ENCODE data around the gene MARCHF10. TPM values are rescaled to one million over a fixed set of nuclear protein-coding genes. Genes with fewer than 3 reads are reported as not detected.

The MARCHF10 gene
- total RNA-seq, 2 experiments from 2014 or later, result not detected

DNA sequence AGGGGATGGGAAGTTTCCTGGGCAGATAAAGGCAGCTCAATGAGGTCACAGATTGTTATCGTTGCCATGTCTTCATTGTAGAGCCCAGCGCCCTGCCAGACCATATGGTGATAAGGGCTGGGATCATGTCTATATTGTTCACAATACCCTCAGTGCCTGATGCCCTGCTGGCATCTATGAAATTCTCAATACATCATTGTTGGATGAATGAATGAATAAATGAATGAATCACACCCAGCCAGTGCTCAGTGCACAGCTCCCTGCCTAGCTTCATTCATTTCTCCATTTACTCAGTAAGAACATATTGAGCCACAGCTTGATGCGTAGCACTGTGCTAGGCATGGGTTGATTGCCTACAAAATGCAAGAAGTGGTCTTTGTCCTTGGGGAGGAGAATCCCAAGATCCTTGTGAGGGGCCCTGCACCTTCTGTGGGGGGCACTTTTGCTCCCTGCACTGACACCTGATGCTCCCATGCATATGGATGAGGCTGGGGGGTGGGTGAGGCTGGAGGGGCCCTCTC is 150.9 kb downstream of the MARCHF10 start:
- H3K4me3 Mint-ChIP-seq, result no peak overlapping the region
- ATAC-seq (no peak), DNase-seq (no peak)
- peaks cover 2% of the 10 kb centered on the region for H3K36me3 Mint-ChIP-seq (ENCODE audit: low read depth)
- ChIA-PET CTCF (interaction anchor here (0.6 kb wide), 1 partner anchor 236 kb away, joined by 3 read pairs; no protein-coding TSS in a partner anchor), POLR2A (no interaction called here)
- H3K9me3 Mint-ChIP-seq (ENCODE audit: low read depth), result peaks cover 8% of the 10 kb centered on the region
- intact Hi-C loops (cut with DNase I, micrococcal nuclease), result loop anchor here in 1 of 2 experiments (10.0 kb wide), 1 partner anchor 92 kb away; no protein-coding TSS in a partner anchor
- H3K27me3 Mint-ChIP-seq, result peaks cover 14% of the 10 kb centered on the region
- no peak overlapping the region for H3K27ac Mint-ChIP-seq
- peaks cover 17% of the 10 kb centered on the region for H3K4me1 Mint-ChIP-seq

DNA sequence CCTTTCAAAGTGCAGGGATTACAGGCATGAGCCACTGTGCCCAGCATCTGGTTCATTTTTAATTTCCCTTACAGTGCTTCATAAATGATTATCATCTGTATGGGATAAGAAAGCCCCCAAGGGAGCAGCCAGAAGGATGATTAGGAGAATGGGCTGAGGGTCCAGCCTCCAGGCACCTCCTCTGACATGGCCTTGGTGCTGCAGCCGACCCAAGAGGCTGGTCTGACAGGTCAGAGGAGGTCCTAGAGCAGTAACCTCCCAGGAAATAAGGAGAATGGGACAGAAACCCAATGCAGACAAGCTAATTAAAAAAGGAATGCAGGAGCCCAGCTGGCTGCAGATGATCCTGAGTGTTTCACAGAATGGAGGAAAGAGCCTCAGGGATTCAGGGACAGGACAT is 151.7 kb downstream of the MARCHF10 start:
- H3K36me3 Mint-ChIP-seq (ENCODE audit: low read depth), result peaks cover 2% of the 10 kb centered on the region
- peaks cover 8% of the 10 kb centered on the region for H3K9me3 Mint-ChIP-seq (ENCODE audit: low read depth)
- H3K4me1 Mint-ChIP-seq, result peaks cover 23% of the 10 kb centered on the region
- no peak overlapping the region for H3K27ac Mint-ChIP-seq
- H3K4me3 Mint-ChIP-seq, result no peak overlapping the region
- DNase-seq, result no peak
- no peak for ATAC-seq
- intact Hi-C loops (cut with DNase I, micrococcal nuclease), result loop anchor here in 1 of 2 experiments (10.0 kb wide), 1 partner anchor 92 kb away; no protein-coding TSS in a partner anchor
- ChIA-PET CTCF (no interaction called here), POLR2A (interaction anchor here (0.6 kb wide), 1 partner anchor 30 kb away, joined by 3 read pairs; no protein-coding TSS in a partner anchor)
- peaks cover 17% of the 10 kb centered on the region for H3K27me3 Mint-ChIP-seq

DNA sequence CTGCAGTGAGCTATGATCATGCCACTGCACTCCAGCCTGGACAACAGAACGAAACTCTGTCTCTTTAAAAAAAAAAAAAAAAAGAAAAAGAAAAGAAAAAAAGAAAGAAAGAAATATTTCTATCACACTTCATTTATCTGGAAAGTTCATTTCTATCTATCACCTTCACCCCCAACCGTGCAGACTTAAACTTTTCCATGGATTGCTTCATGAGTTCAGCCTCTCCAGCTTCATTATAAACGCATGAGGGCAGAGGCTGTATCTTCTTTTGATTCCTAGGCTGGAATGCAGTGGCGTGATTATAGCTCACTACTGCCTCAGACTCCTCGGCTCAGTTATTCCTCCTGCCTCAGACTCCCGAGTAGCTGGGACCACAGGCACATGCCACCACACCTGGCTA is 152.5 kb downstream of the MARCHF10 start:
- ChIA-PET CTCF (interaction anchor here (1.0 kb wide), 1 partner anchor 16 kb away, joined by 3 read pairs; no protein-coding TSS in a partner anchor), POLR2A (interaction anchor here (0.6 kb wide), 1 partner anchor 13 kb away, joined by 3 read pairs; no protein-coding TSS in a partner anchor)
- no peak for ATAC-seq
- no peak for DNase-seq
- no peaks in the 10 kb centered on the region for H3K36me3 Mint-ChIP-seq (ENCODE audit: low read depth)
- peaks cover 23% of the 10 kb centered on the region for H3K4me1 Mint-ChIP-seq
- peaks cover 19% of the 10 kb centered on the region for H3K27me3 Mint-ChIP-seq
- no peak overlapping the region for H3K27ac Mint-ChIP-seq
- intact Hi-C loops (cut with DNase I, micrococcal nuclease), result loop anchor here in 1 of 2 experiments (10.0 kb wide), 1 partner anchor 91 kb away; no protein-coding TSS in a partner anchor
- H3K4me3 Mint-ChIP-seq, result no peak overlapping the region
- peaks cover 4% of the 10 kb centered on the region for H3K9me3 Mint-ChIP-seq (ENCODE audit: low read depth)

DNA sequence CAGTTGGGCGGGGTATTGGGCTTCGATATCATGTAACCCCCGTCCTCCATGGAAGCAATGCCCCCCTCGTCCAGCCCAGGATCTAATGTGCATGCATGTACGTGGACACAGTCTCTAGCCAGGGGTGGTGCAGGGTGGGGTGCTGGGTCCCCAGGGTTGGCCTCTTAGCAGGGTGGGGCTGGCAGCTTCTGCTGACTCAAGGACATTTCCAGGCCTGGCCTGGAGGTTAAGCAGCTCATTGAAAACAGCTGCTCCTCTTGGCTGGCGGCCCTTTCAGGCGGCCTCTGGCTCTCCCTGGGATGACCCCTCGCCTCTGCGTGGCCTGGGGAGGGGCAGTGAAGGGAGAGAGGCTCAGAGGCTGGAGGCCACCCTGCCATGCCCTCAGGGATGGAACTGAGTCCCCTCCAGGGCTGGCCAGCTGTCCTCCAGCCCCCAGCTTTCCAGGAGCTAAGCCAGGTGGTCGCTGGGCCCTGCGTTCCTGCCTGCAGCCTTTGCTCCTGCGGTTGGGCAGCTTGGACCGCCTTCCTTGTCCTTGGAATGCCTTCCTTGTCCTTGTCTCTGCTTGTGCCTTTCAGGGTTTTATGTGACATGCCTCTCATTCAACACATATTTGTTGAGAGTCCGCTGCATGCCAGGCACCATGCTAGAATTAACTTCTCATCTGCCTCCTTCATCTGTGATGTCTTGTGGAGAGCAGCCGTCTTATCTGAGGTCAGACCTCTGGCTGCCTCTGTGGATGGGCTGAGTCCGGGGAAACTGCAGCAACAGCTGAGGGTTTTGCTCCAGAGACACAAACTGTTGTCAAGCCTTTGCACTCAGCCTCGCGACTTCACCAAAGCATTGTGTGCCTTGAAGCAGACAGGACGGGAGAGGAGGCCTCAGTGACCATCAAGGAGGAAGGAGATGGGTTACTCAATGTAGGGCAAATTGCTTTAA is 154.0 kb downstream of the MARCHF10 start:
- Mint-ChIP-seq H3K9me3 (ENCODE audit: low read depth) (no peaks in the 10 kb centered on the region), H3K36me3 (ENCODE audit: low read depth) (no peaks in the 10 kb centered on the region), H3K27ac (no peak overlapping the region), H3K4me3 (peak overlapping the region; percentile 65), H3K4me1 (peaks cover 23% of the 10 kb centered on the region), H3K27me3 (peaks cover 19% of the 10 kb centered on the region)
- intact Hi-C loops (cut with DNase I, micrococcal nuclease), result loop anchor here (1.0 to 10.0 kb wide), 14 partner anchors 11 to 969 kb away; partner anchors contain the start of genes MAP3K3 (in 1 of the 2), METTL2A (in 1 of the 2) and TLK2 (in 1 of the 2)
- POLR2A ChIA-PET, result interaction anchor here (0.5 to 1.0 kb wide), 4 partner anchors 18 to 1979 kb away, joined by 3 to 4 read pairs (median 4); no protein-coding TSS in a partner anchor
- DNase-seq, result peak; percentile 37
- no peak for ATAC-seq
- CTCF ChIA-PET, result interaction anchor here (0.7 to 1.4 kb wide), 4 partner anchors 11 to 71 kb away, joined by 4 to 5 read pairs (median 4); no protein-coding TSS in a partner anchor

DNA sequence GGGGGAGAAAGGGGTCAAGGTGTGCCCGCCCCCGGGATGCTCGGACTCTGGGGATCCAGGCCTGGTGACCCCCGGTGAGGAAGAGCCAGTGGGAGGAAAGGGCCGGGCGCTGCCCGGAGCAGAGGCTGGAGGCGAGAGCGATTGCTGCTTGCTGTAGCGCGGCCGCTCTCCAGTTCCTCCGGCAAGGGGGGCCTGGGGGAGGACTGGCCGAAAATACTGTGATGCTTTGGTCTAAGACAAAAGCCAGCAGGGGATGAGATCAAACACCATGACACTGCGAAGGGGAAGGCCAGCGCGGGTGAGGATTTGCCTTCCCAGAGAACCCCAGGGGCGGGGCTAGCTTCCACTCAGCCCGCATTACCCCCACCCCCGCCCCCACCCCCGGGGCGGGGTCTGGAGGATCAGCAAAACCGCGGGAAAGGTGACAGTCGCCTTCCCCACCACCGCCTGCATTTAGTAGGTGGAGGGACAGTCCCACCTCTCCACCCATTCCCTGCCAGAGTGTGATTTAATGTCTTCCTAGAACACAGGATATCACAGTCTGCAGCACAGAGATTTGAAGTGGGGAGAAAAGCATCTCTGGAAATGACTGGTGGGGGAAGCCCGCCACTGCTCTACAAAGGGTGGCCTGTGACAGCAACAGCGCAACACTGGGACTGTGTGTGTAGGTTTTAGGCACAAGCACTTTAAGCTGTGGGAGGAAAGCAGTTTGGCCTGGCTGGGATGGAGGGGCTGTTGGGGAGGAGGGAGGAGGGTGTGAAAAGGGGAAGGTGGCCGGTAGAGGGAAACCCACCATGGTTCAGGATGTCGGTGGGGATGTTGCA is 154.9 kb downstream of the MARCHF10 start:
- H3K9me3 Mint-ChIP-seq (ENCODE audit: low read depth), result no peaks in the 10 kb centered on the region
- H3K4me1 Mint-ChIP-seq, result peaks cover 23% of the 10 kb centered on the region
- intact Hi-C loops (cut with DNase I, micrococcal nuclease), result loop anchor here (1.0 to 10.0 kb wide), 14 partner anchors 10 to 970 kb away; partner anchors contain the start of genes MAP3K3 (in 1 of the 2), METTL2A (in 1 of the 2) and TLK2 (in 1 of the 2)
- H3K4me3 Mint-ChIP-seq, result peak overlapping the region; percentile 65
- H3K27me3 Mint-ChIP-seq, result peaks cover 19% of the 10 kb centered on the region
- peak overlapping the region; percentile 65 for H3K27ac Mint-ChIP-seq
- ChIA-PET POLR2A (interaction anchor here (0.5 to 1.0 kb wide), 4 partner anchors 19 to 1980 kb away, joined by 3 to 4 read pairs (median 4); no protein-coding TSS in a partner anchor), CTCF (interaction anchor here (0.7 to 1.4 kb wide), 4 partner anchors 10 to 71 kb away, joined by 4 to 5 read pairs (median 4); no protein-coding TSS in a partner anchor)
- DNase-seq (peak; percentile 97), ATAC-seq (peak; percentile 95)
- no peaks in the 10 kb centered on the region for H3K36me3 Mint-ChIP-seq (ENCODE audit: low read depth)

DNA sequence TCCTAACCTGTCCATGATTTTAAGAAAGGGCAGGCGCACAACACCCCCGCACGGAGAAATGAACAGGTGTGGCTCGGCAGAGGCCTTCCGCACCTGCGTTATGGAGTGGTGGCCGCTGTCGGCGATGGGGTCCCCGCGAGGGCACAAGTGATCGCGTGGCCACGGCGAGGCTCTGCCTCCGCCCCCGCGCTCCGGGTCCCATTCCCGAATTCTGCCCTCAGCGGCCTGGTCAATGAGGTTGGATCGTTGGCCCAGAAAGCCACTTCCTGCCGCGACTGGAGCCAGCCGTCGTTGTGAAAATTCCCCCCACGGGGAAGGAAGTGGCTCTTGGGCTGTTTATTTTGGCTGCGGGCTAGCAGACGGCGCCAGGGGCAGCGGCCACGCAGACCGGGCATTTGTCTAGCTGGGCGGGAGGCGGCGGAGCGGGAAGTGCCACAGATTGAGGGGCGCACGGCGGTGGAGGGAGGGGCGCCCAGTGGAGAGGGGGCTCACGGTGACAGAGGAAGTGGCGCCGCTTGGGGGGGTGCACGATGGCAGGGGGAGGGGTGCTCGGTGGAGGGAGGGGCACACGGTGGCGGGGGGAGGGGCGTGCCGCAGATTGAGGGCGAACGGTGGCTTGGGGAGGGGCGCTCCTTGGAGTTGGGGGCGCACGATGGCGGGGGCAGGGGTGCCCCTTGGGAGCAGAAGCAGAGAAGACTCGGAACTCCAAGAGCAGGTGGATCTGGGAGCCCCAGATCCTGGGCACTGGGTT is 155.7 kb downstream of the MARCHF10 start:
- intact Hi-C loops (cut with DNase I, micrococcal nuclease), result loop anchor here (1.0 to 10.0 kb wide), 14 partner anchors 9 to 970 kb away; partner anchors contain the start of genes MAP3K3 (in 1 of the 2), METTL2A (in 1 of the 2) and TLK2 (in 1 of the 2)
- POLR2A ChIA-PET, result no interaction called here
- Mint-ChIP-seq H3K4me3 (peak overlapping the region; percentile 65), H3K4me1 (peaks cover 23% of the 10 kb centered on the region), H3K27ac (peak overlapping the region; percentile 65), H3K36me3 (ENCODE audit: low read depth) (no peaks in the 10 kb centered on the region), H3K9me3 (ENCODE audit: low read depth) (no peaks in the 10 kb centered on the region), H3K27me3 (peaks cover 22% of the 10 kb centered on the region)
- DNase-seq, result peak; percentile 49
- no peak for ATAC-seq
- CTCF ChIA-PET, result no interaction called here

Other genes starting within 250 kb of the MARCHF10 start
- gene MRC2, start 180.6 kb downstream of the MARCHF10 start, total RNA-seq, result 10 to 100 TPM; 10.5 to 11.3 TPM
- 1 to 10 TPM; 5.0 to 6.6 TPM for gene TANC2, start 157.9 kb upstream of the MARCHF10 start, total RNA-seq

Measured in activated CD4-positive, alpha-beta T cell treated with anti-CD3 and anti-CD28 coated beads for 36 hours (primary cell).